Measurements from ENCODE around the gene ARSK. TPM values are rescaled to one million over a fixed set of nuclear protein-coding genes. Genes with fewer than 3 reads are reported as not detected.
A peak's percentile ranks its signal among the peaks of the same experiment; 100 is the strongest.

ARSK gene, protein sequence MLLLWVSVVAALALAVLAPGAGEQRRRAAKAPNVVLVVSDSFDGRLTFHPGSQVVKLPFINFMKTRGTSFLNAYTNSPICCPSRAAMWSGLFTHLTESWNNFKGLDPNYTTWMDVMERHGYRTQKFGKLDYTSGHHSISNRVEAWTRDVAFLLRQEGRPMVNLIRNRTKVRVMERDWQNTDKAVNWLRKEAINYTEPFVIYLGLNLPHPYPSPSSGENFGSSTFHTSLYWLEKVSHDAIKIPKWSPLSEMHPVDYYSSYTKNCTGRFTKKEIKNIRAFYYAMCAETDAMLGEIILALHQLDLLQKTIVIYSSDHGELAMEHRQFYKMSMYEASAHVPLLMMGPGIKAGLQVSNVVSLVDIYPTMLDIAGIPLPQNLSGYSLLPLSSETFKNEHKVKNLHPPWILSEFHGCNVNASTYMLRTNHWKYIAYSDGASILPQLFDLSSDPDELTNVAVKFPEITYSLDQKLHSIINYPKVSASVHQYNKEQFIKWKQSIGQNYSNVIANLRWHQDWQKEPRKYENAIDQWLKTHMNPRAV
- 10 to 100 TPM in 4 of 10 donors, 1 to 10 TPM in 6; 7.1 to 13.6 (median 8.7) TPM for polyA plus RNA-seq (ENCODE audit: insufficient read length in 10 of 10)
- long read RNA-seq, donor 1, partial matches to known transcripts, result 0 of 1 reads
- long read RNA-seq, donor 1, other reads (novel, unspliced or antisense), result 0 of 1 reads
- long read RNA-seq, donor 2, result 0 reads
- long read RNA-seq, donor 3, result 0 reads
- long read RNA-seq, donor 4, partial matches to known transcripts, result 10 of 12 reads
- long read RNA-seq, donor 4, other reads (novel, unspliced or antisense), result 0 of 12 reads
- long read RNA-seq, donor 5, partial matches to known transcripts, result 9 of 9 reads
- long read RNA-seq, donor 5, other reads (novel, unspliced or antisense), result 0 of 9 reads
- long read RNA-seq, donor 6, partial matches to known transcripts, result 0 of 2 reads
- long read RNA-seq, donor 6, other reads (novel, unspliced or antisense), result 0 of 2 reads
- long read RNA-seq, donor 7, partial matches to known transcripts, result 0 of 3 reads
- long read RNA-seq, donor 7, other reads (novel, unspliced or antisense), result 0 of 3 reads
- long read RNA-seq, donor 8, partial matches to known transcripts, result 0 of 1 reads
- long read RNA-seq, donor 8, other reads (novel, unspliced or antisense), result 0 of 1 reads
- long read RNA-seq, donor 9, result 0 reads

DNA sequence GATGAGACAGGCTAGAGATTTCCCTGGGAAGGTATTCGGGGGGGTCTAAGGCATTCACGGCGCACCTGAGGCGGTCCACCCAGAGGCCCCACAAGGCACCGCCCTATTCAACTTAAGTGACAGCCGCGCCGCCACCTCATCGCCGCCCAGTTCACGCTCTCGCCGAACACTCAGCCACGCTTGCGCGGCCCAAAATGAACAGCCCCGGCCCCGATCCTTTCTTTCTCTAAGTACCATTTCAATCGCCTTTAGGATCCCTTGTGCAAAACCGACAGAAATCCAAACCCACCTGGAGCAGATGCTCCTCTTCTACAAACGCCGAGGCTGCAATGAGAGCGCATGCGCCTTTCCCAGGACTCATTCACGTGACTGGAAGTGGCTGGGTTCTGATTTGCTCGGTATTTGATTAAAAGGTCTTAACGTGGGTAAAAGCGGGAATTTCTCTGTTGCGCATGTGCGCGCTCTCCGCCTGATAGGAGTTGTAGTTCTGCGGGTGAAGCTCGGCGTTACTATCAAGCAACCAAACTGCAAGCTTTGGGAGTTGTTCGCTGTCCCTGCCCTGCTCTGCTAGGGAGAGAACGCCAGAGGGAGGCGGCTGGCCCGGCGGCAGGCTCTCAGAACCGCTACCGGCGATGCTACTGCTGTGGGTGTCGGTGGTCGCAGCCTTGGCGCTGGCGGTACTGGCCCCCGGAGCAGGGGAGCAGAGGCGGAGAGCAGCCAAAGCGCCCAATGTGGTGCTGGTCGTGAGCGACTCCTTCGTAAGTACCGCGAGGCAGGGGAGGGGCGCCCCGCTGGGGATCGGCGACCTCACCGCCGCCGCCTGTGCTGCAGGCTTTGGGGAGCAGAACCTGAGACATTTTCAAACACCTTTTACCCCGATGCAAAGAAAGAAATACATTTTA lies at the start of gene ARSK, which contains the start of gene SKIC3:
Gene ARSK (plus strand): TSS at position 455 of the 902 bp plus-strand sequence. CDS start 178 bp downstream, at position 633.
Gene SKIC3 (minus strand): TSS at position 331 of the 902 bp plus-strand sequence. CDS start 7,827 bp downstream, outside the sequence.
- DNase-seq, result peak; percentile 99 to 100 (median 99)

DNA sequence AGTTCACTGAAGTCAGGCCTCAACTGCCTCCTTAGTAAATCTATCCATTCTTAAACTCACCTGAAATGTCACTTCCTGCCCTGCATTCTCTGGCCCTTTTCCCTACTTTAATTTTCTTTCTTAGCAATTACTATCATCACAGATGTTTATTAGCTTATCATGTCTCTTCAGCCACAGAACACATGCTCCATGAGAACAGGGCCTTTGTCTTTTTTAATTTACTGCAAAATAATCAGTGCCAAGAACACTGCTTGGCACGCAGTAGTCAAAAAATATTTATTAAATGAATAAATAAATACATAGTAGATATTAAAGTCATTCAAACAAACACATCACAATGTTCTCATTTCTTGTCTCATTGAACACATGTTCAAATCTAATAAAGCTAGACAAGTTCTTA lies 46.4 kb upstream of the ARSK start:
- no peak for DNase-seq

DNA sequence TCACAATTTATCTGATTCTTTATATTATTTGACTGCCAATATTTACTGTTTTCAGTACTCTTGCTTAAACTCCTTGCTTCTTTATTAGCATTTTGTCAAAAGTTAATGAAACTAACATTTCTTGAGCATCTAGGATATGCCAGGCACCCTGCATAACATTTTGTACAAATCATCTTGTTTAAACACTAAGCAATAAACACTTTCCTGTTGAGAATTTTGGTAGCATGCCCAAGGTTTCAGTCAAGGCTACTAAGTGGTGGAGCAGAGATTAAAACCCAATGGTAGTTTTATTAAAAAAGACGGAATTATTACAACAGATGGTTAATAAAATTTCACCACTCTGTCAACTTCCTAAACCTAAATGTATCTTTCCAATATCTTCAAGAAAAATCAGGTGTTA lies 43.3 kb upstream of the ARSK start:
- no peak for DNase-seq

DNA sequence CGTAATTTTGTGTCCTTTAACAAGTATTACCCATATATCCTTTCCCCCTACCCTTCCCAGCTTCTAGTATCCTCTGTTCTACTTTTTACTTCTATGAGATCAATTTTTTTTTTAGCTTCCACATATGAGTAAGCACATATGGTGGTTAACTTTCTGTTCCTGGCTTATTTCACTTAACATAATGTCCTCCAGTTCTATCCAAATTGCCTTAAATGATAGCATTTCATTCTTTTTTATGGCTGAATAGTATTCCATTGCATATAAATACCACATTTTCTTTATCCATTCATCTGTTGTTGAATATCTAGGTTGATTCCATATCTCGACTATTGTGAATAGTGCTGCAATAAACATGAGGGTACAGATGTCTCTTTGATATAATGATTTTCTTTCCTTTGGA lies 36.5 kb upstream of the ARSK start:
- no peak for DNase-seq

DNA sequence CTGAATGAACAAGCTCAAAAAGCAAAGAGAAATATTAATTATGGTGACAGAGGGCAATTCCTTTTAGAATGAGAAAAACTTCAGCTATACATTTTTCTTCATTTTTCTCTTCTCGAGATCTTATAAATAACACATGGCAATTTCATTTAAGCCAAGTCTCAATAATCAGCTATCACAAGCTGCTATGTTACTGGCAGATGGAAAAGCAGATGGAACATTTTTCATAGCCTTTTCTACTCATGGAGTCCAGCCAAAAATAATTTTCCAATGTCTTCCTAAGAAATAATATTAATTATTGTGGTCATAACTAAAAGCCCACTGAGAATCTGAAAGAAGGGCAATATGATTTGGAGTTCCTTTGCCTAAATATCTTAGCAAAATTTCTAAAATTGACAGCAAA lies 35.8 kb upstream of the ARSK start:
- no peak for DNase-seq

DNA sequence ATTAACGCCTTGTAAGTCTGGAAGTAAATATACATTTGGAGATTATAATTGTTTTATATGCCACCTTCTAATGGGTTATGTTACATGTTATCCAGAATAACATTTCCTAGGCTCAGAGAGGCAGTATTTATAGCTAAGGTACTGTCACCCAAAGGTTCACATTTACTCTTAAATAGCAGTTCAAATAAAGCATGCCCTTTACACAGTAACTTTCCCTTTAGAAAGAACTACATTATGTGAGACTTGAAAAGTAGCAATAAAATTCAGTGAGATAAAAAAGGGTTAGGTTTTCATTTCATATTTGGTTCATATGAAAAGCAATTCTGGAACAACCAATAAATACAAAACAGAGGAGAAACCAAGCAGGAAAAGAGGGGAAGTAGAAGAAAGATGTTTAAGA lies 35.2 kb upstream of the ARSK start:
- no peak for DNase-seq

DNA sequence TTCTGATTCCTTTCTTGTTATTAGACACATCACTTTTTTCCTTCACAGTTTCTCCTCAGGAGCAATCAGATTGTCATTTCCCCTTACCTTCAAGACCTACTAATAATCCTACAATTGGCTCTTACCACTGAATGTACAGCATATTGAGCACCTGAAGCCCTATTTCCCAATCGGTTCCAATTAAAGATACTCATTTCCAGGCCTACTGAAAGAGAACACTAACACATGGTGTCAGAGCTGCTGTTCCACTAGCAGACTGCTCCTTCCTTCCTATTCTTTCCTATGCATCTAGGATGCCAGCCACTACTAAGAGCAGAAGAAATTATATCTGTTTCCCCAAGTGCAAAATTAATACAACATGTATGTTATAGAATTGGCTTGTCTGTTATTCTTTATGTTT lies 34.7 kb upstream of the ARSK start:
- DNase-seq, result no peak

DNA sequence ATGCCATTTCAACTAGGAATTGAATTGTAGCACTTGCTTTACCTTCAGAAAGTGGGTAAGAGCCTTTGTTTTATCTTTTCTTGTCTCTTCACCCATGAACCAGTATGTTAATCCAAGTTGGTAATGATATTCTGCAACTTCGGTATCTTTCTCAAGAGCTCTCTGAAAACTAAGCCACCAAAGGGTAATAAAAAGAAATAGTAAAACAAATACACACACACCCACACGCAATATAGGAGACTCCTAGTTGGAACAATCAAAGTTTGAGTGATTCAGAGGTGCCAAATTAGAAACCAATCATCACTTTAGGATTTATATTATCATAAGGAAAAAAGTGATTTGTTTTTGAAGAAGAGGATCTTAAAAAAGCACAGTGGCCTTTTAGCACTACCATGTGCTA lies 30.5 kb upstream of the ARSK start:
- no peak for DNase-seq

DNA sequence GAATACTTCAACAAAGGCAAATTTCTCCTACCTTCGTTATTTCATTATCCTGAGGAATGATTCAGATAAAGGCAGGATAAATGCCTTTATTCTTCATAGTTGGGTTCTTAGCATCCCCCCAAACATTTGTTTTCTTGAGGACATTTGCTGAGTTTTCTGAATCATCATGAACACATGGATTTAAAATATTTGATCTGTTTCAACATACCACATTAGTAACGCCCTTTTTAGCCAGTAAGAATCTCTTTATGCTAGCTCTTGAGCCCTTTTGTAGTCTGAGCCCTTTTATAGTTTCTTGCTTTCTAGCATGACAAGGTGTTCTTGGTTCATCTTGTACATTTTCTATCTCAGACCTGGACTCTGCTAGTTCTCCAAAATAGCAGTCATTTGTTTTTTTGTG lies 28.0 kb upstream of the ARSK start:
- DNase-seq, result no peak

DNA sequence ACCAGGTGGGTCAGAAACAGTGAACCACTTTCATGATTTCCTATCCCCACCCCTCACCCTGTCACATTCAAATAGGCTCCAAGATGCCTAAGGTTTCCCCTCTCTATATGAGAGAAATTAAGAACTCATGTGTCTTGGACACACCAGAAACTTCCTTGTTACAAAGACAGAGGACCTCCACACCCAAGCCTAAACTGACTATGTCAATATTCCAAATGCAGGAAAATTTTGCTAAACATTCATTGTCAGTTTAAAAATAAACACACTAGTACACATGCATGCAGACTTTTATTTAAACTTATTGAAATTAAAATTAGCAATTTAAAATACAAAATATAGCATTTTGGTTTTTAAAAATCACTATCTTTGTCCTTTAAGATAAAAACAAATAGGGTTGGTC lies 26.3 kb upstream of the ARSK start:
- DNase-seq, result no peak

DNA sequence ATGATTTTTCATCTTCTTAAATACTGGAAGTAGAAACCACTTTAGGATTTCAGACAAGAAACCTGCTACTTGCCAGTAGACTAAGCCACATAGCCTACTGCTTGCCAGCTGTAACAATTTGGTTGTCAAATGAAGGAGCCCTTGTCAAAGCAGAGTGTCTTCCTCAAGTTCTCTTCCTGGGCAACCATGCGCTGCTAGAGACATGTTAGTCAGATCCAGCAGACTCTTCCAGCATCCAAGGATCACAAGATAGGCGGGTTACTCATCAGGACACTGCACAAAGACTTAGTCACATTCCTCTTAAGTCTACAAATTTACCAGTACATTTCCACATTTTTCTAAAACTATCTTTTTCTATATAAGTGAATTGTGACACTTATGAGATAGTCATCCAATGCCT lies 24.5 kb upstream of the ARSK start:
- DNase-seq, result peak in 1 of 3 donors; percentile 26

DNA sequence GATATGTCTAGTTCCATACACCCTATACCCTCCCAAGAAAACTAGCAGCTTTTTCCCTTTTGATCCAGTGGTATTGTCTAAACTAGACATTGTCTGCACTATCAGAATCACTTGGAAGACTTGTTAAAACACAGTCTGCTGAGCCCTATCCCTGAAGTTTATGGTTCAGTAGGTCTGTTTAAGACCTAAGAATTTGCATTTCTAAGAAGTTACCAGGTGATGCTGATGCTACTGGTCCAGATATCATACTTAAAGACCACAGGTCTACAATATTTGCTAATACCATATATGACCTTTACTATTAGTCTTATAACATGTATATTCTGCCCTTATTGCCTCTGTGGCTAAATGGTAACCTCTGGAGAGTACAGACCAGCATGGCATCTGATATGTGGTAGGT lies 23.4 kb upstream of the ARSK start:
- DNase-seq, result no peak

DNA sequence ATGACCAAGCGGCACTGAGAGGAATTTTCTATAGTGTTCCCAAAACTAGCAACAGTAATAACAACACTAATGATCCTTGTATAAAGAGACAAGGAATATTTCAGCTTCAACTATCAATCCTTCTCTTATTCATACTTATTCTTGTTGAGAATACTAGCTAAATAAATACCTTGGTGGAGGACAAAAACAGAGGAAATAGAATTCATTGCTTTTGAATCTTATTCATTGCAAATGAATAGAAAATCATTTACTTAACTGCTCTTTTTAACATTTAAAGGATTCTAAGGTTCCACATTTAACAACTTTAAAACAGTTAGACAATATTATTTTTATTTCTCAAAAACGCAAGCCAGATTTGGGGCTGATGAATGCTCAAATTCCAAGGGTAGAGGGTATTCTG lies 22.5 kb upstream of the ARSK start:
- DNase-seq, result no peak

DNA sequence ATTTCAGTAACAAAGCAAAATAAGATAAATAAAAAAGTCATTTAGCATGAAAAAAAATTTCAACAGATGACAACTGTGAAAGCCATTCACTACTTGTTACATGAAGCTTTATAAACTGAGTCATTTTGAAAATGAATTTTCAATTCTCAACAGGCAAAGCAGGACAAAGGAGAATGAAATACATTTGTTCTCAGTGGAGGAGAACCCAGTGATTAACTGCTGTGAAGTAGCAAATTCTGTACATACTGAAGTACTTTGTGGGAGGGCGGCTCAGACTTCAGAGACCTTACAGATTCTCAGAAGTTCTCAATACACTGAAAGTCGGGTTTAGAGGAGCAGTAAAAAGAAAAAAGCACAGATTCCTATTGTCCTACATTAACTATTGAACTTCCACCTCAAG lies 21.8 kb upstream of the ARSK start:
- DNase-seq, result no peak

DNA sequence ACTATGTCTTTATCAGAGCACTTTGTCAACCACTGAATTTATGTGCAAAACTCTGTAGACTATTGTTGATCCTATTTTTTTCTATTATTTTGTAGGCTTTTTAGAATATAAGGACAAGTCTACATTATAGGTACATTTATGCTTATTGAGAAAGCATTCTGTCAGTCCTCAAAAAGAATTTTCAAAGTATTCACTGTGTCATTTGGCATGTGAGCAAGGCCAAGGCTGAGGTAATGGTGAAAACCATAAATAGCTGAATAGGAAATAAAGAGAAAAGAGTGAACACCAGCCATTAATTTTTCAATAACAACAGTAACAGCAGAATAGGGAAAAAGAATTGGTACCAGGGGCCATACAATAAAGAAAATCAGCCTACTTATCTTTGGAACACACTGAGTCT lies 21.1 kb upstream of the ARSK start:
- DNase-seq, result no peak

DNA sequence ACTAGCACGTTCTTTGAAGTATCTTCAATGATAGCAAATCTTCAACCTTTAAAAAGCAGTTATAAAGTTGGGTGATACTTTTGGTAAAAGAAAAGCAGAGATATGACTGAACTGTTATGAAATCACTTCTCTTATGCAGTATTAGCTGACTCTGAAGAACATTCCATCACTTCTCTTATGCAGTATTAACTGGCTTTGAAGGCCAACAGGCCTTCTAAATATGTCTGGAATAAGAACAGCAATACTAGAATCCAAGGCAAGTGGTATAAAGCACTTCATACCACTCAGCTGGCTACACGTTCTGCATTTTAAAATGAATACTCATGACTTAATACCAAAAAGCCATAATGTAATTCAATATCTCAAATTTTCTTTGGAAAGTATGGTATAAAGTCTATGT lies 17.4 kb upstream of the ARSK start:
- DNase-seq, result no peak

DNA sequence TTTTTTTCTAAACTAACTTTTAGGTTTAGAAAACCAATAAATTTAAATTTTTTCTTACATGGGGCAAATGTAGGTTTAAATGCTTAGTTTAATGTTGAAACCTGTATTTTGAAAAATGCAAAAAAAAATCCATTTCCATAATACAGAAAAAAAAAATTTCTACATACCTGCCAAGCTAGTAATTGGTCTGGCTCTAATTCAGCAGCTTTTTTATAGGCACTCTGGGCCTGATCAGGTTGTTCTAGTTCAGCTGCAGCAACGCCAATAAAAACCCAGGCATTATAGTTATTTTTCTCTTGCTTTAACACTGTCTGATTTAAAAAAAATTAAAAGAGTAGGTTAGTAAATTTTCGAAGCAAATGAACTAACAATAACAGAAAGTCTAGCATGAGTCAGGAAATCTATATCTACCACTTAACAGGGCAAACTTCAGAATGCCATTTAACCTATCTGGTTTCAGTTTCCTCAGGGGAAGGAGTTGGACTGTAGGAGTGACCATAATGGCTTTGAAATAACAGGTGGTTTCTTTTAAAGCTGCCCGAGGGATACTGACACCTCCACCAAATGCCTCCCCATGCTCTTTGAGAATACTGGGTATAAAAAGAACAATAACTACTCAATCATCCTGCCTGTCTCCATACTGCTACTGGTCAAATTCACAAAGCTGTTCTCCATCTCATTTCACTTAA lies 11.7 kb upstream of the ARSK start:
- DNase-seq, result no peak

DNA sequence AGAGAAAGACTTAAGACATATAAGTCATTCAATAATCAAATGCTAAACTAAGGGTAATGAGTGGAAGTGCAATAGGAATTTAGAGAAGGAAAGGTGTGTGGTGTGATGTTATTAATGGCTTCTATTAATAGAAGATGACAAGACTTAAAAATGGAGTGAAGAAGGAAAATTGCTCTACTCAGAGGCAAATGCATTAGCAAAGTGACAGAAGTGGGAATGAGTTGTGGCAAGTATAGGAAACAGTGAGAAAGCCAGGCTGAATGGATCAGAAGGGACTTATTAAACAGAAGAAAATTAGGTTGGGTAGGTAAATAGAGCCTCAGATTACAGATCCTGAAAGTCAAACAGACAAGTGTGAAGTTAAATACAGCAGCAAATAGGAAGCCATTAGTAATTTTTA lies 5.9 kb upstream of the ARSK start:
- no peak for DNase-seq

DNA sequence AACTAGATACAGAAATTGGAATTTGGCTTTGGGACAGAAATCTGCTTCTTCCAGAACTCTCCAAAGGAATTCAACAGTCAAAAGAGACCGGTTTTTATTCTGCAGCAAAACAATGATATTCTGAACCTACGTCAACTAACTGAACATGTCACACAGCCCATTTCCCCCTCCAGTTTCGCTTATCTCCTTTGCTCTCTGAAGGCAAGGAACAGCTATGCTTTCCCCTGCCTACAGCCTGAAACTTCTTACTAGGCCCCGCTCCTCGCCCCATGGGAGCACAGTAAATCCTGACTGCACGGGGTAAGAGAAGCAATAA lies 612 bp upstream of the ARSK start:
- no peak for DNase-seq

DNA sequence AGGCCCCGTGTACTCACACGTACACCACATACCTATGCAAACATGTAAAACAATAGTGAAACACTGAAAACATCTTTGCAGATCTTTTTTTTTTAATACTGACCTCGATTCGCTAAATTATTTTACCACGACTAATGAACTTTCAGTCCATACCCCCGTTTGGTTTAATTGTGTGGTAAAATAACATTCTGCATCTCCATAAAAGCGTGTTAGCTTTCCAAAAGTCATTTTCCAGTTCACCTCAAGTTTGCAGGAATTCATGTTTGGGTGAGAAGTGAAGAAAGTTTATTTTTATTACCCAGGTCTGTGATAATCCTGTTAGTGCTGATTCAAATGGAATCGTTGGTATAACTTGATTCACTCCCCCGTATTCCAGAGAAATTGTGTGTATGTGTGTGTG lies 652 bp downstream of the ARSK start:
- DNase-seq, result peak in 1 of 3 donors; percentile 3

DNA sequence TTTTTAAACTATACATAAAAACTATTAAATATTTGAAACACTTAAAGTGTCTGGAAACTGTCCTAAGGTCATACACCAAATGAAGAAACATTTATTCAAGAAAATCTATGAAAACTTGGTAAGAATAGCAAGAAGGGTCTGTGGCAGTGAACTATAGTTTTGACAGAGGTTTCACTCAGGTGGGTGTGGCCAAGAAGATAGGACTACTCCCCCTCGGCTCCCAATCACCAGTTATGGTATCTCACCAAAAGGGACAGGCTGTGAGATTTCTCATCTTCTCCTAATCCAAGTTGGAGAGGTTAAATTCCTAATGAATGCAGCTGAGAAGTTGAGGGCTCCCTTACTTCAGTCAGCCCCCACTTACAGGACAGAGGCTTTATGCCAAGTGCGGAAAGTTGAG lies 2.9 kb downstream of the ARSK start:
- no peak for DNase-seq
